GM18505 (cell line): ENCODE results near the gene ANKFN1.
"Not testable (repeated sequence)": the region's sequence is repeated elsewhere in the genome, so short reads cannot be mapped to it uniquely, and the experiment has no call there.

Experiments
- ATAC-seq: cut with Tn5 transposase; IDR thresholded peaks from one replicate; pipeline ENCODE4 v1.9.1; 2021; ENCODE audit not compliant: unreplicated experiment
- POLR2A ChIP-seq: IDR thresholded peaks from 4 replicates; pipeline ENCODE4 v1.6.1; 2011; ENCODE audit warnings: borderline replicate concordance; ENCODE audit not compliant: insufficient read depth, insufficient read length; ENCODE audit errors: extremely low read depth

Gene ANKFN1

DNA sequence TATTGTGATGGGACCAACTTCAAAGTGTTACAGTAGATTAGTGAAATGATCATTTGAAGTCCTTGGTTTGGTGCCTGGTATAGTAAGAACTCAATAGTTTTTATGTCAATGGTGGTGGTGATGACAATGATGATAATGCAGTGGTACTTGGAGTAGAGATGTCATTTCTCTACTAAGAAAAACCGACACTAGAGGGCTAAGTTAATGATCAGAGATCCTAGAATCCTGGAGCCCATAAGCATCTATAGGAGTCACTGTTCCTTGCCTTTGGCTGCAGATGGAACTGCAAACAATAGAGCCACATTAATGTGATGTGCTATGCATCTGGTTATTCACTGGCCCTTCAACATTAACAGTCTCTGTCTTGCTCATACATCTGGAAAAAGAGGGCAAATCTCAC, 103.8 kb downstream of the ANKFN1 start:
- no peak for TF ChIP-seq POLR2A

DNA sequence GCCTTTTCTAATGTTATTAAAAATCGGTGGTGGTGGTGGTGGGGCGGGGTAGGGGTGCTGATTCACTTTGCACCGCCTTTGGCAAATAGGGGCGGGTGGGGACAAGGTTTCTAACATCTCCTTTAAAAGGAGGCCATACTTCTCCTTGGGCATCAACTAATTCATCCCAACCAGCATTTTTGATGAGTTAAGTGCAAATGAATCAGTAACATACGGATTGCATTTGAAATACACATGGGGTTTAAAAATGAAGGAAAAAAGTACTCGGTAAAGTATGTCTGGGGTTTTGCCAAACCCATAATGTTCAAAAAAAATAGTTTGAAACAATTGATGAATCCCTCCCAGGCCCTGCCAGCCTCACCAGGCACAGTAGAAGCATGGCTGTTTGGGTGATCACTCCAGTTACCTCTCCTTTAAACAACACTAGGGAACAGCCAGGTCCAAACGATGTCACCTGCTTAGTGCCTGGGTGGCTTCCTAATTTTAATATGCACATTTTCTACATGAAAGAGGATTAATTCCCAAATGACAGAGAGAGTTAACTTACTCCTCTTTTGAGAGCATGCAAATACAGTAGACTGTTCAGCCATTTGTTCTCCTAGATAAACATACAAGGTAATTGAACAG, 107.2 kb downstream of the ANKFN1 start:
- no peak for ATAC-seq
- TF ChIP-seq POLR2A, result no peak

More for the DNA sequence above, 103.8 kb downstream of the ANKFN1 start:
- ATAC-seq, result no peak

DNA sequence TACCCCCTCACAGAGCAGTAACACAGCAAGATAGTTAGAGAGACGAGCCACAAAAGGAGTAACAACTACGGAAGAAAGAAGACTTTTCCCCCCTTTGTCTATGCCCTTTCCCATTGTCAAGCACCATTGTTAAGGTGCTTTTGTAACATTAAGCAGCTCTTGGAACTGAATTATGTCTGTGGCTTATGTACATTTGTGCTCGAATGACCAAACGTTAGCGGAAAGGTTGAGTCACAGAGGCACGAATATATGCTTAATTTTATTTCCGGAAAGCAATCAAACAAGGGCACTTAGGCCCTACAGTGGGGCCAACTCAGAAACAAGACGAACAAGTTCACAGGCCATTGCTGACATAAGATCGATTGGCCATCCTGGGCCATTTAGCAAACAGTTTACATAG, 109.5 kb downstream of the ANKFN1 start:
- no peak for ATAC-seq
- TF ChIP-seq POLR2A, result no peak

DNA sequence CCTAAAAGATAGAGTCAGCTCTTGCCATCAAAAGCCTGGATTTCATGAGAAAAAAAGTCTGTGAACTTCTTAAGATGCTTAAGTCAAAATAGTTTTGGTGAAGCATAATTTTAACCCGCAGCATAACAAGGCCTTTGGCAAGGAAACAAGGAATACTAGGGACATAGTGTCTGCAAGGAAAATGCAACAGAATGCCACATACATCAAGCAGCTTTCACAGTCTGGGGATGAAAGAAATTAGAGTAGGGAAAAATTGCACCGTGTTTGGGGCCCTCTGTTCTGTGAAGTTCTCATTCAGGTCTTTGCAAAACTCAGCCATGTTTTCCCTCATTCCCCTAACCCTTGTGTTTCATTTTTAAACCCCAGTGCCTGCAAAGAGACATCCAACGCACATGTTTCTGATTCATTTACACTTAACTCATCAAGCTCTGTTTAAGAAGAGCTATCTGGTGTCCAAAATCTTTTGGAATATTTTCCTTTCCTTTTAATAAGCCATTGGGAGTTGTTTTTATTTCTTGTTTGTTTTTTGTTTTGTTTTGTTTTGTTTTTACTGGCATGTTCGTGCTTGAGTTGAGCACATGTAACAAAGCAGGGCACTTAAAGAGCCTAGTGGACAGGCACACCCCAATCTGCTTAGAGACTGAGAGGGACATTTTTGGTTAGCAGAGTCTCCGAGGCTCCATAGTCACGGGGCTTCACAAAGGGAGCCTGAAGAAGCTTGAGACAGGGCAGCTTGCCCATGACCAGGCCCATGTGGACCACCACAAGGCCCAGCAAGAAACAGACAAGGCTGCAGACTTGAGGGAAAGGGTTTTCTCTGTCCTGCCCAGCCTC, 116.5 kb downstream of the ANKFN1 start:
- no peak for TF ChIP-seq POLR2A
- ATAC-seq, result no peak

DNA sequence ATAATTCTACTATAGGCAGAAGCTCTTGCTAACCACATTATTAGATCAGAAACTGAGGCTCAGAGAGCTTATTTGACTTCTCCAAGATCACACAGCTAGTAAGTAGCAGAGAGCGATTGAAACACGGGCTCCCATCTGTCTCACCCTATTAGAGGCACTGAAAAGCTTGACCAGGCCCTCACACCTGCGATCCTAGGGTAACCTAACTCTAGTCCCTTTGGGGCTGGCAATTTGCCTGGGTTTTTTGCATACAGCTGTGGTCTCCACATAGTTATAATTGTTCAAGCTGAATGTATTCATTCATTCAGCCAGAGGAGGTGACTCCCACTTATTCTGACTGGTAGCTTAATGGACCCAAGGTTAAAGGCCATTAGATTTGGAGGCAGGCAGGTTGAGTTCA, 121.2 kb downstream of the ANKFN1 start:
- no peak for TF ChIP-seq POLR2A
- no peak for ATAC-seq

DNA sequence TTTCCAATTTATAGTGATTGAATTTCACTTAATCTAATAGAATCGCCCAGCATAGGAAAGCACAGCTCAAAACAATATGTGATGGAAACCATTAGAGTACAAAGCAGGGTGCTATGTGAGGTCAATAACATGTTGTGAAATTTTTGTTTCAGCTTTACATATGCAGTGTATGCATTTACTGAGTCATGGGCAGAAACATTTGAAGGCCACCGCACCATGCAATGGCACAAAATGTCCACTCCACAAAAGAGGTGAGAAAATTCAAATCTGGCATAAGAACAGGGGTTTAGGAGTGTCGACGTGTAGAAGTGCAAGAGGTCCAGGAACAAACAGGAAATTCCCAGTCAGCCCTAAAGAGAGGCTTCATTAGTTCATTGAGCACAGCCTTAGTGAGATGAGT, 131.2 kb downstream of the ANKFN1 start:
- TF ChIP-seq POLR2A, result no peak
- no peak for ATAC-seq

DNA sequence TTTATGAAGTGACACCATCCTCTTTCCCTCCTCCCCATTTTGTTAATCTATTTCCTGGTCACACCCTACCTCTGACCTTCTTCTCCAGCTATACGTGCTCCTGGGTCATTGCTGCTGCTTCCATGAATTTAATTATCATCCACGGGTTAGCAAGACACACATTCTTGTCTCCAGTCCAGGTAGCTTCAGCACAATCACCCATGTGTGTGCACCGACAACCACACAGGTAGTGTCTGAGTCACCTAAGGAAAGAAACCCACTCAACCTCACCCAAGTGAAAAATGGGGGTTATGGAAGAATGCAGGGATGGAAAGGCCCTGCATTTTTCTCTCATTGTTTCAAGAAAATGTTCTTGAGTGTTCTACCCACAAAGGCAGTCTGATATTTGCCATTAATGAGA, 135.5 kb downstream of the ANKFN1 start:
- ATAC-seq, result not testable (repeated sequence)

DNA sequence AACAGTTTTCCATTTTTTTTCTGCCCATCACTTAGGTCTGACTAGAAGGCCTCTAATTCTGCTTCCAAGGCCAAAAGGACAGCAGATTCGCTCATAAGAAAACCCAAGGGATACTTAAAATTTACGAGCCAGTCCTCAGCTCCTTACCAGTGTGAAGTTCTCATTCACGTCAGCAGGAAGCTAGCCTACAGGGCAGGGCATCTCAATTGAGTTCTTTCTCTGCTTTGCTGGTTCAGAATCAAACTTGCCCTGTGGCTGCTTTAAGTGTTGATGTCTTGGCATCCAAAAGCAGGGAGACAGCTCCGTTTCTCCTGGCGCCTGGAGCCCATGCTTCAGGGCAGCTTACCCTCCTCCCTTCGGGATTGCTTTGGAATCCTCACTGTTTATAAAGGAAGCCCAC, 136.0 kb downstream of the ANKFN1 start:
- no peak for ATAC-seq
- TF ChIP-seq POLR2A, result no peak

DNA sequence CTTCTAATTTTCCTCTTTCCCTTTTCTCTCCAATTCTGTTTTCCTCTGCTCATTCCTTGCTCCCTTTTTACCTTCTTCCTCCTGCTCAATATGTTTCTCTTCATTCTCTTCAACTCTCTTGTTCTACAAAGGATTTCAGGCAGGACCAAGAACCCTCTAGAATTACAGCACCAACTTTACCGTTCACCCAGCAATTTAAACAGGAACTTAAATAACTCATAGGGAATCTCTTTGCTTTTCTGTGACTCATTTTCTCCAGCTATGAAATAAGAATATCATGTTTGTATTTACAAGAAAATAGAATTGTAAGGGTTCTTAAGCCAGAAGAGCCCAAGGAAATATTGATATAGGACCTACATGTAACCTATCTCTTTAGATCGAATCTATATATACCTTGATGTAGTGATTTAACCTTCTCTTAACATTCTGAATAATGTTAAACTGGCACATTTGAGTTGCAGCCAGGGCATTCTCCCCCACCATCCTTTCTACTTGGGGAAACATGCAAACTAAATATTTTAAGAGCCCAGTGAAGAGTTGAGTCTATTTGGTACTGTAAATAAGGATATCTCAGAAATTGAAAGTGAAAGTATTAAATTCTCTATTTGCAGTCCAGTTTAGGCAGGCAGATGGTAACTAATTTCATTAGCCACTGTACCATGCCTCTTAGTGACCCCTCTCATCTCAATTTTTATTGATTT, 137.0 kb downstream of the ANKFN1 start:
- ATAC-seq, result no peak
- no peak for TF ChIP-seq POLR2A

DNA sequence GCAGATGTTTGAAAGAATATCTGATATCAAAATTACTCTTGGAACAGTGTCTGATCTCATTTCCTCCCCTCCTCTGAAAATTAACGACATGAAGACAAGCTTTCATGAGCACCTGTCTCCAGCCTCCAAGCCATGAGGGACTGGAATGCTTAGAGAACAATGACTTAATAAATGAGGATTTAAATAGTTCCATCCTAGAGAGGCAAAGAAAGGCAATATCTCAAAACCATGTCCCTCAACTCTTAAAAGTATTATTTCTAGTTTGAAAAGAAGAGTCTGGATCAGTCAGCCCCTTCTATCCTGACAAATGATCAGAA, 137.5 kb downstream of the ANKFN1 start:
- ATAC-seq, result no peak
- no peak for TF ChIP-seq POLR2A

DNA sequence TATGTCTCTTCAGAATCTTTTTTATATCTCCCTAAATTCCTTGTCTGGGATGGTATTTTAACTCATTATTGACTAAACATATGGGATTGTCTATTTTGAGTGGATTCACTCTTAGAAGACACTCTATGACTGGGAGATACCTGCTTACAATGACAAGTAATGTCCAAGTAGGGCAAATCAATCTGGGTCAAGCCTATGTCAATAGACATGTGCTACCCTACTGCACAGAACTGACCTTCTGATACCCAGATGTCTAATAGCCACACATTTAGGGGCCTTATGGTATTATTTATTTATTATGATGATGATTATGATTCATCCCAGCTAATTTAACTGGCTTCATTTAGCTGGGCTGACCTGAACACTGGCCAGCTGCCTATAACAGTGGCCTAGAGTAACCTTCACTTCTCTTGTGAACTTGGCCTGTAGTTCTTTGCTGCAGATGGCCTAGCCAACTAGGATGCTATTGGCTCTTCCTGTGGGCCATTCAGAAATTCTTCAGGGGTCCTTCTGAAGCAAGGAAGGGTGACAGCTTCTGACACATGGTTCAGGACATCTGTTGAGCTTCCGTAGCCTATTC, 138.0 kb downstream of the ANKFN1 start:
- ATAC-seq, result no peak
- TF ChIP-seq POLR2A, result no peak

DNA sequence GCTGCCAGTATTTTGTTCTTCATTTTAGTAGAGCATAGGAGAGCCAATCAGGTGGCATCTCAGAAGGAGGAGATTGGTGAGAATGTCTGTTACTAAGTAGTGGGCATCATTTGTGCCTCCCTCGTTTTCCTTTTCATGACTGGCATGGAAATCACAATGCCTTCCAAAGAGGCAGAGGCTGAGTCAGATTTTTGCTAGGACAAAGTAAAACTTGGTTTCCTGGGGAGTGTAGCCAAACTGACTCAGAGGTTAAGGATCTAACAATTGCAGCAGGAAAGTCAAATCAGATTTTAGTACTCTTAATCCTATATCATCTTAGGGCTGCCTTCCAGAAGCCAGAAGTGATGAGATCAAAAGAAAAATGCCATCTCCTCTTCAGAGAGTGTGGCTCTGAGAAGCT, 138.7 kb downstream of the ANKFN1 start:
- ATAC-seq, result no peak
- TF ChIP-seq POLR2A, result no peak

DNA sequence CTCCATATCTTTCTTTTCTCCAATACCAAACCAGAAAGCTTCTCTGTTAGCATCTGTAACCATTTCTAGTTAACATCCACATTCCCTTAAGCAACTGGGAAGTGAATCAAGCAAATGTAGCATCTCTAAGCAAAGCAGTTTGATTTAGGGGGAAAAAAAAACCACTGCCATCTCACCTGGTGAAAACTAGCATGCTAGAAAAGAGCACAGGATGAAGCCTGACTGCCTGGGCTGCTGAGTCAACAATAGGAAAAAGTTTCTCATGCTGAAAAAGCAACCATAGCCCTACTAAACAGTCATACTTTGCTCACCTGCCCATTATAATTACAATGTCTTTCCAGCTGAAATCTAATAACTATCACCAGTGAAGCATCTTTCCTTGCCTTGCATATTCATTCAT, 139.3 kb downstream of the ANKFN1 start:
- no peak for TF ChIP-seq POLR2A
- ATAC-seq, result no peak

DNA sequence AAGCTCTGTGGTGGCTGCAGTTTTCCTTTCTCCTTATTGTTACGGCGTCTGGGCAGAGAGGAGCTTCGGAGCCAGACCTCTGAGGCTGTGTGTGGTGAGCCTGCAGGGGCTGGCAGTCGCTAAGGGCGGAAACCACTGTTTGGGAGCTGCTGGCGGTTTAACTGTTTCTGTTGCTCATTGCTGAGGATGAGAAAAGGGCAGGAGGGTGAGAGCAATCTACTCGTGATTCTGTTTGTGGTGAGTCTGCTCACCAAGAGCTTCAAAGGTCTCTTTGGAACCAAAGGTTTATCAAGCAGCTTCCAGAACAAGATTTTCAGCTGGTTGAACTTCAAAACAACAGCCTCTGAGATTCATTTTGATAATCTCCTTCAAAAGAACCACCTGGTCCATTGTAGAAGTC, 143.9 kb downstream of the ANKFN1 start:
- no peak for TF ChIP-seq POLR2A
- no peak for ATAC-seq
